PC-9 (cell line): ENCODE results near the gene C11orf65. TPM values are rescaled to one million over a fixed set of nuclear protein-coding genes. Genes with fewer than 3 reads are reported as not detected.

ENCODE experiments used
- BruUV-seq: library from RNA; stranded (reverse); fragments of 400-500 nt; replicated peaks from 2 replicates; lab custom pipeline; 2021; lab: Mats Ljungman, UMichigan
- CTCF ChIA-PET: fragments of 300-600 bp; sonication (Branson Sonifier 250); formaldehyde crosslinking; loops from one replicate; lab custom pipeline; 2022; ENCODE audit warnings: antibody characterized with exemption; lab: Charles Lee
- POLR2A ChIA-PET: fragments of 300-600 bp; sonication (Branson Sonifier 250); formaldehyde crosslinking; loops from one replicate; lab custom pipeline; 2022; ENCODE audit warnings: antibody characterized with exemption; ENCODE audit not compliant: unreplicated experiment; lab: Charles Lee
- DNase-seq, 2 experiments: peaks; one replicate each; pipeline versions ENCODE4 v3.0.0 to v3.0.0-alpha.2; 2015 to 2022; ENCODE audit warnings: mixed read lengths in 1 of 2
- H2AFZ ChIP-seq: fragments of 200-600 bp; sonication (generic); 2 replicates; pipeline ENCODE4 v1.8.1; 2017; ENCODE audit warnings: antibody characterized with exemption
- H3F3A ChIP-seq: fragments of 200-600 bp; sonication (generic); 2 replicates; pipeline ENCODE4 v1.8.1; 2017; ENCODE audit warnings: antibody characterized with exemption, mild to moderate bottlenecking, low read depth; ENCODE audit not compliant: insufficient read depth
- H3K27ac ChIP-seq: fragments of 200-600 bp; sonication (generic); 2 replicates; pipeline ENCODE4 v1.6.1; 2016; ENCODE audit warnings: mixed run types
- H3K27me3 ChIP-seq: fragments of 200-600 bp; sonication (generic); 2 replicates; pipeline ENCODE4 v1.6.1; 2016; ENCODE audit warnings: low read depth, mixed run types; ENCODE audit not compliant: insufficient read depth
- H3K36me3 ChIP-seq: fragments of 200-600 bp; sonication (generic); 2 replicates; pipeline ENCODE4 v1.6.1; 2016; ENCODE audit warnings: low read depth, mixed run types
- H3K4me1 ChIP-seq: fragments of 200-600 bp; sonication (generic); replicated peaks from 2 replicates; pipeline ENCODE4 v1.6.1; 2016; ENCODE audit warnings: mixed run types; ENCODE audit not compliant: insufficient read depth
- H3K4me2 ChIP-seq: fragments of 200-600 bp; sonication (generic); 2 replicates; pipeline ENCODE4 v1.6.1; 2017; ENCODE audit warnings: mixed run types
- H3K4me3 ChIP-seq: fragments of 200-600 bp; sonication (generic); 2 replicates; pipeline ENCODE4 v1.6.1; 2016; ENCODE audit warnings: mixed run types
- H3K79me2 ChIP-seq: fragments of 200-600 bp; sonication (generic); 2 replicates; pipeline ENCODE4 v1.6.1; 2017; ENCODE audit warnings: low read depth, mixed run types
- H3K9me2 ChIP-seq: fragments of 200-600 bp; sonication (generic); 2 replicates; pipeline ENCODE4 v1.8.1; 2017; ENCODE audit warnings: mild to moderate bottlenecking; ENCODE audit not compliant: insufficient read depth
- H3K9me3 ChIP-seq: fragments of 200-600 bp; sonication (generic); 2 replicates; pipeline ENCODE4 v1.8.1; 2016; ENCODE audit warnings: low read depth; ENCODE audit not compliant: insufficient read depth
- H4K20me1 ChIP-seq: fragments of 200-600 bp; sonication (generic); 2 replicates; pipeline ENCODE4 v1.8.1; 2017; ENCODE audit not compliant: insufficient read depth
- EZH2 ChIP-seq: fragments of 200-600 bp; sonication (generic); IDR thresholded peaks from 2 replicates; pipeline ENCODE4 v1.8.0; 2017; ENCODE audit warnings: antibody characterized with exemption, low read depth
- intact Hi-C: fragments of 100-400 bp; cut with micrococcal nuclease; formaldehyde crosslinking; loops from one replicate; pipeline ENCODE4 v1.10.0; 2022; ENCODE audit not compliant: unreplicated experiment
- total RNA-seq: library from RNA; stranded (reverse); gene quantifications from 2 replicates; pipeline ENCODE4 v1.2.3, GENCODE V29; 2021
- TF ChIP-seq, protein P1 (sequence below): fragments of 200-600 bp; sonication (generic); conservative IDR thresholded peaks from 2 replicates; pipeline ENCODE4 v1.6.1; 2017; ENCODE audit warnings: mixed run types, antibody characterized with exemption, mild to moderate bottlenecking, moderate library complexity

Gene C11orf65
- total RNA-seq, 1 experiment from 2014 or later: 1.7 TPM

DNA sequence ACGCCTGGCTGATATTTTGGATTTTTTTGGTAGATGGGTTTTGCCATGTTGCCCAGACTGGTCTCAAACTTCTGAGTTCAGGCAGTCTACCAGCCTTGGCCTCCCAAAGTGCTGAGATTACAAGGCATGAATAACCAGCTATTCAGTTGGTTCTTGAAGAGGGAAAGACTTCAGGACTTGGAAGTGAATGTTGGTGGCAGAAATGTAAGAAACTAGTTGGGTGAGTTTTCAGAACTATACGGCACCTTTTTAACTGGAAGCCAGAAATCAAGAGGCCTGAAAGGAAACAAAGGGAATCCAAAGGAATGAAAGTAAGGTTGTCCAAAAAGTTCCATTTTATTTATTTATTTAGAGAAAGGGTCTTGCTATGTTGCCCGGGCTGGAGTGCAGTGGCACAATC, 28.0 kb upstream of the C11orf65 start:
- Histone ChIP-seq H3K4me2 (no peak overlapping the region), H4K20me1 (no peaks in the 10 kb centered on the region), H3K27ac (no peak overlapping the region), H3K4me3 (no peak overlapping the region), H3K36me3 (0 out of 2 replicates have a peak, but pooled peaks cover 7% of the 10 kb centered on the region), H2AFZ (no peak overlapping the region), H3K9me2 (no peaks in the 10 kb centered on the region), H3K27me3 (no peaks in the 10 kb centered on the region), H3K79me2 (peaks cover 29% of the 10 kb centered on the region), H3K4me1 (peaks cover 24% of the 10 kb centered on the region), H3K9me3 (no peaks in the 10 kb centered on the region), H3F3A (peaks cover 21% of the 10 kb centered on the region)
- TF ChIP-seq, protein P1, sequence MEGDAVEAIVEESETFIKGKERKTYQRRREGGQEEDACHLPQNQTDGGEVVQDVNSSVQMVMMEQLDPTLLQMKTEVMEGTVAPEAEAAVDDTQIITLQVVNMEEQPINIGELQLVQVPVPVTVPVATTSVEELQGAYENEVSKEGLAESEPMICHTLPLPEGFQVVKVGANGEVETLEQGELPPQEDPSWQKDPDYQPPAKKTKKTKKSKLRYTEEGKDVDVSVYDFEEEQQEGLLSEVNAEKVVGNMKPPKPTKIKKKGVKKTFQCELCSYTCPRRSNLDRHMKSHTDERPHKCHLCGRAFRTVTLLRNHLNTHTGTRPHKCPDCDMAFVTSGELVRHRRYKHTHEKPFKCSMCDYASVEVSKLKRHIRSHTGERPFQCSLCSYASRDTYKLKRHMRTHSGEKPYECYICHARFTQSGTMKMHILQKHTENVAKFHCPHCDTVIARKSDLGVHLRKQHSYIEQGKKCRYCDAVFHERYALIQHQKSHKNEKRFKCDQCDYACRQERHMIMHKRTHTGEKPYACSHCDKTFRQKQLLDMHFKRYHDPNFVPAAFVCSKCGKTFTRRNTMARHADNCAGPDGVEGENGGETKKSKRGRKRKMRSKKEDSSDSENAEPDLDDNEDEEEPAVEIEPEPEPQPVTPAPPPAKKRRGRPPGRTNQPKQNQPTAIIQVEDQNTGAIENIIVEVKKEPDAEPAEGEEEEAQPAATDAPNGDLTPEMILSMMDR: no peak
- TF ChIP-seq EZH2: no peak
- DNase-seq: no peak
- CTCF ChIA-PET: interaction anchor here (0.6 kb wide), 1 partner anchor 50 kb away, joined by 3 read pairs; no protein-coding TSS in a partner anchor
- POLR2A ChIA-PET: interaction anchor here (0.7 to 0.8 kb wide), 2 partner anchors 378 to 1778 kb away, joined by 3 to 6 read pairs; no protein-coding TSS in a partner anchor
- BruUV-seq: no TSS peak
- intact Hi-C loops: no loop called here

GRCh38 chr11:108494182-108494581, 26.9 kb upstream of the C11orf65 start:
- TF ChIP-seq EZH2: no peak
- TF ChIP-seq, protein P1: no peak
- Histone ChIP-seq H3K79me2 (peaks cover 29% of the 10 kb centered on the region), H3F3A (peaks cover 21% of the 10 kb centered on the region), H2AFZ (no peak overlapping the region), H3K9me2 (no peaks in the 10 kb centered on the region), H3K27ac (no peak overlapping the region), H4K20me1 (no peaks in the 10 kb centered on the region), H3K9me3 (no peaks in the 10 kb centered on the region), H3K4me2 (no peak overlapping the region), H3K36me3 (0 out of 2 replicates have a peak, but pooled peaks cover 7% of the 10 kb centered on the region), H3K4me3 (no peak overlapping the region), H3K4me1 (peaks cover 24% of the 10 kb centered on the region), H3K27me3 (no peaks in the 10 kb centered on the region)
- no TSS peak for BruUV-seq
- intact Hi-C loops: no loop called here
- DNase-seq: no peak
- POLR2A ChIA-PET: no interaction called here
- CTCF ChIA-PET: no interaction called here

- no peaks in the 10 kb centered on the region for H3K9me2 ChIP-seq
- no peaks in the 10 kb centered on the region for H4K20me1 ChIP-seq
- POLR2A ChIA-PET: no interaction called here
- no peak overlapping the region for H3K4me3 ChIP-seq
- peaks cover 29% of the 10 kb centered on the region for H3K79me2 ChIP-seq
- no peaks in the 10 kb centered on the region for H3K9me3 ChIP-seq
- H2AFZ ChIP-seq: no peak overlapping the region
- no peak for TF ChIP-seq EZH2
- TF ChIP-seq, protein P1: no peak
- H3K27ac ChIP-seq: no peak overlapping the region
- CTCF ChIA-PET: no interaction called here
- H3K4me1 ChIP-seq: peaks cover 20% of the 10 kb centered on the region
- no peak for DNase-seq
- no peaks in the 10 kb centered on the region for H3K27me3 ChIP-seq
- no peak overlapping the region for H3K4me2 ChIP-seq
- BruUV-seq: no TSS peak
- intact Hi-C loops: no loop called here
- H3F3A ChIP-seq: peaks cover 10% of the 10 kb centered on the region
- 0 out of 2 replicates have a peak, but pooled peaks cover 7% of the 10 kb centered on the region for H3K36me3 ChIP-seq
Measured at GRCh38 chr11:108491936-108492335, 24.6 kb upstream of the C11orf65 start.
